IPS-20b (cell line): ENCODE data around the gene CD274.
"Not testable (repeated sequence)": the region's sequence is repeated elsewhere in the genome, so short reads cannot be mapped to it uniquely, and the experiment has no call there.

Experiments used
- H3K27ac ChIP-seq: one replicate; pipeline ENCODE4 v1.5.1; 2013; ENCODE audit warnings: low read length
- H3K27me3 ChIP-seq: 2 replicates; pipeline ENCODE4 v1.6.1; 2013; ENCODE audit warnings: mild to moderate bottlenecking, low read length, inconsistent platforms; ENCODE audit not compliant: insufficient read depth
- H3K36me3 ChIP-seq: 2 replicates; pipeline ENCODE4 v1.6.1; 2013; ENCODE audit warnings: low read depth, mild to moderate bottlenecking, inconsistent platforms, low read length, moderate library complexity; ENCODE audit not compliant: insufficient read depth
- H3K4me1 ChIP-seq: 2 replicates; pipeline ENCODE4 v1.6.1; 2013; ENCODE audit warnings: mild to moderate bottlenecking, control low read depth, inconsistent platforms, low read length, moderate library complexity; ENCODE audit not compliant: insufficient read depth
- H3K4me3 ChIP-seq: 2 replicates; pipeline ENCODE4 v1.5.1; 2013; ENCODE audit warnings: mild to moderate bottlenecking, low read length, inconsistent platforms
- H3K9ac ChIP-seq: 2 replicates; pipeline ENCODE4 v1.6.1; 2013; ENCODE audit warnings: low read depth, mild to moderate bottlenecking, inconsistent platforms, low read length, moderate library complexity
- H3K9me3 ChIP-seq: 2 replicates; pipeline ENCODE4 v1.6.1; 2013; ENCODE audit warnings: mild to moderate bottlenecking, low read depth, low read length, inconsistent platforms; ENCODE audit not compliant: insufficient read depth

Gene CD274

GRCh38 chr9:5428794-5429528 lies 21.4 kb upstream of the CD274 start:
- Histone ChIP-seq H3K9me3 (no peaks in the 10 kb centered on the region), H3K27me3 (no peaks in the 10 kb centered on the region), H3K4me3 (no peak overlapping the region), H3K36me3 (no peaks in the 10 kb centered on the region), H3K9ac (no peak overlapping the region), H3K27ac (no peak overlapping the region), H3K4me1 (no peaks in the 10 kb centered on the region)

- Histone ChIP-seq H3K36me3 (no peaks in the 10 kb centered on the region), H3K4me3 (no peak overlapping the region), H3K4me1 (no peaks in the 10 kb centered on the region), H3K9me3 (no peaks in the 10 kb centered on the region), H3K27ac (no peak overlapping the region), H3K9ac (no peak overlapping the region), H3K27me3 (no peaks in the 10 kb centered on the region)
These were observed 20.3 kb upstream of the CD274 start for GRCh38 chr9:5429873-5430564.

GRCh38 chr9:5430912-5431311 lies 19.4 kb upstream of the CD274 start:
- Histone ChIP-seq H3K9ac (no peak overlapping the region), H3K27ac (no peak overlapping the region), H3K9me3 (no peaks in the 10 kb centered on the region), H3K4me1 (no peaks in the 10 kb centered on the region), H3K36me3 (peaks cover 7% of the 10 kb centered on the region), H3K4me3 (no peak overlapping the region), H3K27me3 (no peaks in the 10 kb centered on the region)

GRCh38 chr9:5432890-5433289 lies 17.5 kb upstream of the CD274 start:
- H3K4me1 ChIP-seq, H3K27me3 ChIP-seq, H3K27ac ChIP-seq, H3K9ac ChIP-seq, H3K4me3 ChIP-seq, H3K36me3 ChIP-seq, H3K9me3 ChIP-seq: not testable (repeated sequence)

- H3K27me3 ChIP-seq, H3K27ac ChIP-seq, H3K9me3 ChIP-seq, H3K36me3 ChIP-seq, H3K9ac ChIP-seq, H3K4me1 ChIP-seq, H3K4me3 ChIP-seq: not testable (repeated sequence)
These were observed 17.0 kb upstream of the CD274 start for GRCh38 chr9:5433328-5433727.

GRCh38 chr9:5433841-5434810 lies 16.2 kb upstream of the CD274 start:
- not testable (repeated sequence) for H3K27me3 ChIP-seq, H3K4me3 ChIP-seq, H3K27ac ChIP-seq, H3K9ac ChIP-seq, H3K9me3 ChIP-seq, H3K36me3 ChIP-seq, H3K4me1 ChIP-seq

GRCh38 chr9:5435912-5436311 lies 14.4 kb upstream of the CD274 start:
- H3K27me3 ChIP-seq = no peaks in the 10 kb centered on the region
- no peaks in the 10 kb centered on the region for H3K9me3 ChIP-seq
- peaks cover 8% of the 10 kb centered on the region for H3K36me3 ChIP-seq
- H3K27ac ChIP-seq = no peak overlapping the region
- peaks cover 5% of the 10 kb centered on the region; the same call in 1 of the 2 replicates for H3K4me1 ChIP-seq
- H3K9ac ChIP-seq = no peak overlapping the region
- H3K4me3 ChIP-seq = no peak overlapping the region

- Histone ChIP-seq H3K27ac (no peak overlapping the region), H3K9me3 (no peaks in the 10 kb centered on the region), H3K4me3 (peak overlapping the region; percentile 80), H3K4me1 (peaks cover 5% of the 10 kb centered on the region; the same call in 1 of the 2 replicates), H3K27me3 (no peaks in the 10 kb centered on the region), H3K36me3 (peaks cover 8% of the 10 kb centered on the region), H3K9ac (peak overlapping the region; percentile 79; the same call in 1 of the 2 replicates)
These were observed 13.9 kb upstream of the CD274 start for GRCh38 chr9:5436441-5436840.

- Histone ChIP-seq H3K4me3 (peak within 1 kb of the TSS; percentile 80), H3K27me3 (no peaks in the 10 kb centered on the region), H3K9ac (peak within 1 kb of the TSS; percentile 79), H3K4me1 (peaks cover 5% of the 10 kb centered on the region; the same call in 1 of the 2 replicates), H3K36me3 (peaks cover 8% of the 10 kb centered on the region), H3K9me3 (no peaks in the 10 kb centered on the region), H3K27ac (peak within 1 kb of the TSS; percentile 35)
These were observed 12.8 kb upstream of the CD274 start, which contains the start of gene PLGRKT for GRCh38 chr9:5437254-5438216. Gene PLGRKT (minus strand): TSS chr9:5437925. CDS start chr9:5431977, 5,948 bp downstream.

GRCh38 chr9:5438301-5439162 lies 11.8 kb upstream of the CD274 start:
- no peaks in the 10 kb centered on the region for H3K27me3 ChIP-seq
- peaks cover 8% of the 10 kb centered on the region for H3K36me3 ChIP-seq
- peaks cover 5% of the 10 kb centered on the region; the same call in 1 of the 2 replicates for H3K4me1 ChIP-seq
- H3K9me3 ChIP-seq = no peaks in the 10 kb centered on the region
- peak overlapping the region; percentile 80 for H3K4me3 ChIP-seq
- H3K9ac ChIP-seq = peak overlapping the region; percentile 79; the same call in 1 of the 2 replicates
- H3K27ac ChIP-seq = peak overlapping the region; percentile 35
